Endodermal cell (in vitro differentiated cells): ENCODE data around the gene INKA1. TPM values are rescaled to one million over a fixed set of nuclear protein-coding genes. Genes with fewer than 3 reads are reported as not detected.

Experiments used
- DNase-seq: peaks from one replicate; pipeline ENCODE4 v3.0.0-alpha.2; 2017
- H3K27ac ChIP-seq: 2 replicates; pipeline ENCODE4 v1.5.1; 2013; ENCODE audit warnings: mild to moderate bottlenecking, low read depth, low read length, moderate library complexity
- H3K27me3 ChIP-seq: 2 replicates; pipeline ENCODE4 v1.6.1; 2013; ENCODE audit warnings: mild to moderate bottlenecking, low read length, moderate library complexity; ENCODE audit not compliant: insufficient read depth, control insufficient read depth, poor library complexity, severe bottlenecking
- H3K36me3 ChIP-seq: 2 replicates; pipeline ENCODE4 v1.7.0; 2013; ENCODE audit warnings: mild to moderate bottlenecking, low read length, moderate library complexity; ENCODE audit not compliant: control insufficient read depth, insufficient read depth
- H3K4me1 ChIP-seq: one replicate; pipeline ENCODE4 v1.7.0; 2013; ENCODE audit warnings: low read length; ENCODE audit not compliant: control insufficient read depth, insufficient read depth
- H3K4me3 ChIP-seq: 2 replicates; pipeline ENCODE4 v1.5.1; 2013; ENCODE audit warnings: mild to moderate bottlenecking, low read length, moderate library complexity
- H3K9ac ChIP-seq: 2 replicates; pipeline ENCODE4 v1.6.1; 2013; ENCODE audit warnings: mild to moderate bottlenecking, low read length, moderate library complexity; ENCODE audit not compliant: poor library complexity, severe bottlenecking; ENCODE audit errors: extremely low read depth
- H3K9me3 ChIP-seq: 2 replicates; pipeline ENCODE4 v1.6.1; 2013; ENCODE audit warnings: mild to moderate bottlenecking, low read length, moderate library complexity; ENCODE audit not compliant: control insufficient read depth
- H3K27ac Mint-ChIP-seq: 2 replicates; pipeline ENCODE4 v1.8.0; 2020; ENCODE audit warnings: mixed read lengths
- H3K27me3 Mint-ChIP-seq: 2 replicates; pipeline ENCODE4 v1.8.0; 2021; ENCODE audit warnings: mild to moderate bottlenecking, mixed read lengths; ENCODE audit not compliant: insufficient read depth
- H3K36me3 Mint-ChIP-seq: 2 replicates; pipeline ENCODE4 v1.8.0; 2020; ENCODE audit warnings: low read depth, mixed read lengths
- H3K4me1 Mint-ChIP-seq: 2 replicates; pipeline ENCODE4 v1.8.0; 2020; ENCODE audit warnings: mixed read lengths
- H3K4me3 Mint-ChIP-seq: 2 replicates; pipeline ENCODE4 v1.8.0; 2020; ENCODE audit warnings: mild to moderate bottlenecking, moderate library complexity, mixed read lengths
- H3K9me3 Mint-ChIP-seq: 2 replicates; pipeline ENCODE4 v1.8.0; 2020; ENCODE audit warnings: mild to moderate bottlenecking, mixed read lengths
- CTCF ChIP-seq: fragments of 200-600 bp; sonication (generic); conservative IDR thresholded peaks from 2 replicates; pipeline ENCODE4 v1.5.0; 2021; ENCODE audit warnings: antibody characterized with exemption, mild to moderate bottlenecking
- WGBS, 2 experiments: methylation state at CpG; one replicate each; pipeline versions ENCODE4 v1.1.5 to v1.1.7; 2013; ENCODE audit warnings: missing lambda C conversion rate in 2 of 2, mixed read lengths in 1 of 2; ENCODE audit not compliant: insufficient coverage in 1 of 2, insufficient read length in 1 of 2; 5-methylcytosine and 5-hydroxymethylcytosine counted together
- total RNA-seq, 2 donors: library from RNA; stranded (reverse); fragmentation: NEBNext Ultra II Directional in 1 of 2; extraction: Animal tissue kit (Norgen Biotek cat#: 25700) in 1 of 2; gene quantifications; 2 replicates in 1 of 2; 3 replicates in 1 of 2; pipeline ENCODE4 v1.2.1, GENCODE V29; 2021

Gene INKA1
- total RNA-seq, 2 donors from 2014 or later = not detected

- Histone ChIP-seq H3K27me3 (no peaks in the 10 kb centered on the region), H3K4me3 (peak overlapping the region; percentile 47), H3K36me3 (peaks cover 13% of the 10 kb centered on the region), H3K9me3 (no peaks in the 10 kb centered on the region), H3K4me1 (peaks cover 10% of the 10 kb centered on the region), H3K9ac (no peak overlapping the region), H3K27ac (no peak overlapping the region)
- 43 to 79% methylated on average over 2 of the region's 2 CpGs for whole genome bisulfite sequencing, 2 experiments
- Mint-ChIP-seq H3K27me3 (no peaks in the 10 kb centered on the region), H3K9me3 (no peaks in the 10 kb centered on the region), H3K4me3 (no peak overlapping the region), H3K27ac (peak overlapping the region; percentile 50), H3K36me3 (peaks cover 19% of the 10 kb centered on the region), H3K4me1 (peaks cover 17% of the 10 kb centered on the region)
- TF ChIP-seq CTCF = no peak
- DNase-seq = peak; percentile 62
Observed at GRCh38 chr3:49757197-49757596, 45.9 kb upstream of the INKA1 start.

- Mint-ChIP-seq H3K36me3 (peaks cover 18% of the 10 kb centered on the region), H3K27ac (peak overlapping the region; percentile 46)
Observed at GRCh38 chr3:49759226-49759625, 43.8 kb upstream of the INKA1 start.

GRCh38 chr3:49761661-49762060, 41.4 kb upstream of the INKA1 start:
- Mint-ChIP-seq H3K36me3 (peaks cover 30% of the 10 kb centered on the region), H3K4me3 (no peak overlapping the region), H3K27ac (no peak overlapping the region), H3K27me3 (no peaks in the 10 kb centered on the region), H3K9me3 (no peaks in the 10 kb centered on the region), H3K4me1 (peaks cover 8% of the 10 kb centered on the region)
- H3K4me1 ChIP-seq = no peaks in the 10 kb centered on the region
- TF ChIP-seq CTCF = no peak
- no peaks in the 10 kb centered on the region for H3K9me3 ChIP-seq
- no peaks in the 10 kb centered on the region for H3K27me3 ChIP-seq
- no peak overlapping the region for H3K9ac ChIP-seq
- WGBS, 2 experiments = 89 to 95% methylated on average over 3 of the region's 3 CpGs
- no peak for DNase-seq
- no peak overlapping the region for H3K4me3 ChIP-seq
- no peak overlapping the region for H3K27ac ChIP-seq
- H3K36me3 ChIP-seq = peaks cover 34% of the 10 kb centered on the region

More at GRCh38 chr3:49759226-49759625, 43.8 kb upstream of the INKA1 start:
- H3K27ac ChIP-seq = no peak overlapping the region
- Mint-ChIP-seq H3K27me3 (no peaks in the 10 kb centered on the region), H3K4me1 (peaks cover 17% of the 10 kb centered on the region), H3K9me3 (no peaks in the 10 kb centered on the region), H3K4me3 (no peak overlapping the region)
- no peak overlapping the region for H3K9ac ChIP-seq
- no peaks in the 10 kb centered on the region for H3K9me3 ChIP-seq
- no peak overlapping the region for H3K4me3 ChIP-seq
- no peak for TF ChIP-seq CTCF
- WGBS, 2 experiments = 80% methylated on average over 1 of the region's 1 CpG; no CpG with 5 or more reads in 1 of the 2 experiments
- no peaks in the 10 kb centered on the region for H3K27me3 ChIP-seq
- peaks cover 19% of the 10 kb centered on the region for H3K36me3 ChIP-seq
- DNase-seq = no peak
- H3K4me1 ChIP-seq = peaks cover 10% of the 10 kb centered on the region
